HCT116 (cell line): Measurements from ENCODE around the gene PSMC6. TPM values are rescaled to one million over a fixed set of nuclear protein-coding genes. Genes with fewer than 3 reads are reported as not detected.

ENCODE experiments used
- ATAC-seq: fragments of 200-7000 bp; cut with Tn5 transposase; 2 replicates; pipeline ENCODE4 v1.9.1; 2020; ENCODE audit warnings: mild to moderate bottlenecking, moderate library complexity
- BruUV-seq: library from RNA; stranded (reverse); fragments of 400-500 nt; replicated peaks from 2 replicates; lab custom pipeline; 2021; lab: Mats Ljungman, UMichigan
- CTCF ChIA-PET: fragments of 300-600 bp; sonication (Branson Sonifier 250); formaldehyde crosslinking; loops from one replicate; lab custom pipeline; 2021; ENCODE audit warnings: antibody characterized with exemption; lab: Charles Lee
- POLR2A ChIA-PET: fragments of 300-600, 350-600 bp; sonication (Branson Sonifier 250); formaldehyde crosslinking; loops from one replicate; lab custom pipeline; 2021; ENCODE audit warnings: antibody characterized with exemption; lab: Charles Lee
- RAD21 ChIA-PET, 2 experiments: fragments of 300-600 bp; sonication (Branson Sonifier 250); formaldehyde crosslinking; loops; one replicate each; lab custom pipeline; 2023; ENCODE audit warnings: low total read pairs in 2 of 2; ENCODE audit not compliant: uncharacterized antibody in 2 of 2, unreplicated experiment in 2 of 2, low non-redundant PET in 1 of 2; lab: Charles Lee
- DNase-seq: peaks from one replicate; pipeline ENCODE4 v3.0.0-alpha.2; 2010; ENCODE audit warnings: low read depth, low spot score
- H2AFZ ChIP-seq: fragments of 200-600 bp; shearing (Covaris generic), sonication (generic); 2 replicates; pipeline ENCODE4 v1.6.1; 2017; ENCODE audit warnings: low read depth, mixed run types, mixed read lengths, antibody characterized with exemption, low read length; ENCODE audit not compliant: poor library complexity, severe bottlenecking
- H3K27ac ChIP-seq: 2 replicates; pipeline ENCODE4 v1.5.1; 2012; ENCODE audit warnings: low read depth, low read length
- H3K27me3 ChIP-seq: fragments of 200-600 bp; sonication (generic); 2 replicates; pipeline ENCODE4 v1.6.1; 2016; ENCODE audit warnings: mixed run types, low read length, mixed read lengths; ENCODE audit not compliant: insufficient read depth
- H3K36me3 ChIP-seq, 2 experiments: fragments of 200-500 bp in 1 of 2; fragments of 200-600 bp in 1 of 2; sonication (Bioruptor generic) in 1 of 2; sonication (generic) in 1 of 2; 2 replicates each; pipeline versions ENCODE4 v1.5.1 to v1.6.1; 2014 to 2016; ENCODE audit warnings: low read length in 2 of 2, inconsistent platforms in 1 of 2, mixed read lengths in 1 of 2, mixed run types in 1 of 2; ENCODE audit not compliant: insufficient read depth in 2 of 2, control insufficient read depth in 1 of 2
- H3K4me1 ChIP-seq, 2 experiments: fragments of 200-600 bp in 1 of 2; sonication (generic) in 1 of 2; 2 replicates each; pipeline versions ENCODE4 v1.5.1 to v1.6.1; 2012 to 2017; ENCODE audit warnings: low read length in 2 of 2, inconsistent platforms in 1 of 2, mild to moderate bottlenecking in 1 of 2, mixed read lengths in 1 of 2, mixed run types in 1 of 2, moderate library complexity in 1 of 2; ENCODE audit not compliant: insufficient read depth in 2 of 2, control insufficient read depth in 1 of 2
- H3K4me2 ChIP-seq: fragments of 200-600 bp; sonication (generic); 2 replicates; pipeline ENCODE4 v1.6.1; 2017; ENCODE audit warnings: mixed run types, low read length, mixed read lengths
- H3K4me3 ChIP-seq, 2 experiments: fragments of 200-600 bp in 1 of 2; sonication (generic) in 1 of 2; replicated peaks in 1 of 2; 2 replicates each; pipeline ENCODE4 v1.5.1; 2011 to 2016; ENCODE audit warnings: low read length in 2 of 2, control low read depth in 1 of 2, low read depth in 1 of 2, mild to moderate bottlenecking in 1 of 2, mixed read lengths in 1 of 2, mixed run types in 1 of 2
- H3K79me2 ChIP-seq: fragments of 200-600 bp; sonication (generic); 2 replicates; pipeline ENCODE4 v1.6.1; 2017; ENCODE audit warnings: mild to moderate bottlenecking, mixed run types, low read length, moderate library complexity, mixed read lengths; ENCODE audit not compliant: insufficient read depth
- H3K9ac ChIP-seq: fragments of 200-600 bp; sonication (generic); 2 replicates; pipeline ENCODE4 v1.6.1; 2016; ENCODE audit warnings: low read length, mixed read lengths
- H3K9me2 ChIP-seq: fragments of 200-600 bp; sonication (generic), shearing (Covaris generic); 2 replicates; pipeline ENCODE4 v1.6.1; 2017; ENCODE audit warnings: mixed run types, mild to moderate bottlenecking, moderate library complexity; ENCODE audit not compliant: insufficient read depth
- H3K9me3 ChIP-seq, 2 experiments: fragments of 200-500 bp in 1 of 2; fragments of 200-600 bp in 1 of 2; sonication (Bioruptor generic) in 1 of 2; sonication (generic) in 1 of 2; 2 replicates each; pipeline ENCODE4 v1.6.1; 2014 to 2017; ENCODE audit warnings: low read length in 2 of 2, mixed read lengths in 2 of 2, inconsistent platforms in 1 of 2, low read depth in 1 of 2, mild to moderate bottlenecking in 1 of 2, mixed run types in 1 of 2, moderate library complexity in 1 of 2; ENCODE audit not compliant: control insufficient read depth in 1 of 2, insufficient read depth in 1 of 2
- H4K20me1 ChIP-seq: fragments of 200-600 bp; sonication (generic), shearing (Covaris generic); 2 replicates; pipeline ENCODE4 v1.6.1; 2017; ENCODE audit warnings: mixed run types, mild to moderate bottlenecking, moderate library complexity; ENCODE audit not compliant: insufficient read depth
- ATF3 ChIP-seq: IDR thresholded peaks from 2 replicates; pipeline ENCODE4 v1.6.1; 2012
- CBX3 ChIP-seq: IDR thresholded peaks from 2 replicates; pipeline ENCODE4 v1.6.1; 2012; ENCODE audit warnings: low read depth
- EGR1 ChIP-seq: IDR thresholded peaks from 2 replicates; pipeline ENCODE4 v1.6.1; 2012; ENCODE audit warnings: low read depth
- EZH2phosphoT487 ChIP-seq: fragments of 200-600 bp; IDR thresholded peaks from 2 replicates; pipeline ENCODE4 v1.6.1; 2018; ENCODE audit warnings: antibody characterized with exemption, borderline replicate concordance
- FOSL1 ChIP-seq: IDR thresholded peaks from 2 replicates; pipeline ENCODE4 v1.6.1; 2012; ENCODE audit warnings: low read depth
- POLR2A ChIP-seq: IDR thresholded peaks from 2 replicates; pipeline ENCODE4 v1.7.0; 2011; ENCODE audit warnings: borderline replicate concordance; ENCODE audit not compliant: insufficient read depth, insufficient read length; ENCODE audit errors: extremely low read depth
- SP1 ChIP-seq: IDR thresholded peaks from 2 replicates; pipeline ENCODE4 v1.6.1; 2012; ENCODE audit warnings: low read depth
- SRF ChIP-seq: IDR thresholded peaks from 2 replicates; pipeline ENCODE4 v1.6.1; 2012; ENCODE audit warnings: low read depth
- YY1 ChIP-seq: IDR thresholded peaks from 2 replicates; pipeline ENCODE4 v1.6.1; 2011; ENCODE audit warnings: low read length, low read depth, moderate library complexity, mild to moderate bottlenecking; ENCODE audit not compliant: insufficient replicate concordance; ENCODE audit errors: extremely low read depth
- intact Hi-C: fragments of 100-400 bp; cut with micrococcal nuclease; formaldehyde crosslinking; loops from 2 replicates; pipeline ENCODE4 v1.10.0; 2022
- total RNA-seq: library from RNA; stranded (reverse); gene quantifications from one replicate; pipeline ENCODE4 v1.2.1, GENCODE V29; 2021; ENCODE audit not compliant: unreplicated experiment
- TF ChIP-seq, protein P1 (sequence below): IDR thresholded peaks from 2 replicates; pipeline ENCODE4 v1.6.1; 2012
- TF ChIP-seq, protein P2 (sequence below): IDR thresholded peaks from 2 replicates; pipeline ENCODE4 v1.6.1; 2012; ENCODE audit warnings: low read depth

Gene PSMC6
- total RNA-seq, 1 experiment from 2014 or later: 71.7 TPM

GRCh38 chr14:52716155-52716554, 9.2 kb downstream of the PSMC6 start:
- H3K27me3 ChIP-seq: no peaks in the 10 kb centered on the region
- POLR2A ChIA-PET: no interaction called here
- H2AFZ ChIP-seq: no peak overlapping the region
- no peak overlapping the region for H3K27ac ChIP-seq
- no peak overlapping the region for H3K9ac ChIP-seq
- no peak for TF ChIP-seq CBX3
- no peak for TF ChIP-seq ATF3
- TF ChIP-seq SP1: no peak
- no peak for TF ChIP-seq EZH2phosphoT487
- no peak for TF ChIP-seq EGR1
- TF ChIP-seq YY1: no peak
- TF ChIP-seq FOSL1: no peak
- TF ChIP-seq, all 23 proteins: peak for 0
- ChIA-PET RAD21 (no interaction called here), CTCF (no interaction called here)
- intact Hi-C loops: no loop called here
- no peak for DNase-seq
- no peak overlapping the region for H3K4me3 ChIP-seq
- H3K4me1 ChIP-seq: no peaks in the 10 kb centered on the region
- H3K9me3 ChIP-seq: no peaks in the 10 kb centered on the region
- H4K20me1 ChIP-seq: peaks cover 7% of the 10 kb centered on the region; the same call in 1 of the 2 replicates
- no TSS peak for BruUV-seq
- ATAC-seq: no peak
- H3K36me3 ChIP-seq: peaks cover 64 to 77% of the 10 kb centered on the region in 2 experiments
- H3K79me2 ChIP-seq: peaks cover 73% of the 10 kb centered on the region
- no peaks in the 10 kb centered on the region for H3K9me2 ChIP-seq
- H3K4me2 ChIP-seq: no peak overlapping the region

GRCh38 chr14:52723514-52724359, 16.7 kb downstream of the PSMC6 start:
- no peak overlapping the region for H2AFZ ChIP-seq
- peaks cover 60 to 69% of the 10 kb centered on the region in 2 experiments for H3K36me3 ChIP-seq
- DNase-seq (no peak), ATAC-seq (no peak)
- POLR2A ChIA-PET: interaction anchor here (1.2 kb wide), 1 partner anchor 20 kb away, joined by 3 read pairs; no protein-coding TSS in a partner anchor
- no peaks in the 10 kb centered on the region for H3K4me1 ChIP-seq
- CTCF ChIA-PET: no interaction called here
- no peak overlapping the region for H3K27ac ChIP-seq
- TF ChIP-seq, protein P1, sequence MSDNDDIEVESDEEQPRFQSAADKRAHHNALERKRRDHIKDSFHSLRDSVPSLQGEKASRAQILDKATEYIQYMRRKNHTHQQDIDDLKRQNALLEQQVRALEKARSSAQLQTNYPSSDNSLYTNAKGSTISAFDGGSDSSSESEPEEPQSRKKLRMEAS: no peak
- TF ChIP-seq, protein P2, sequence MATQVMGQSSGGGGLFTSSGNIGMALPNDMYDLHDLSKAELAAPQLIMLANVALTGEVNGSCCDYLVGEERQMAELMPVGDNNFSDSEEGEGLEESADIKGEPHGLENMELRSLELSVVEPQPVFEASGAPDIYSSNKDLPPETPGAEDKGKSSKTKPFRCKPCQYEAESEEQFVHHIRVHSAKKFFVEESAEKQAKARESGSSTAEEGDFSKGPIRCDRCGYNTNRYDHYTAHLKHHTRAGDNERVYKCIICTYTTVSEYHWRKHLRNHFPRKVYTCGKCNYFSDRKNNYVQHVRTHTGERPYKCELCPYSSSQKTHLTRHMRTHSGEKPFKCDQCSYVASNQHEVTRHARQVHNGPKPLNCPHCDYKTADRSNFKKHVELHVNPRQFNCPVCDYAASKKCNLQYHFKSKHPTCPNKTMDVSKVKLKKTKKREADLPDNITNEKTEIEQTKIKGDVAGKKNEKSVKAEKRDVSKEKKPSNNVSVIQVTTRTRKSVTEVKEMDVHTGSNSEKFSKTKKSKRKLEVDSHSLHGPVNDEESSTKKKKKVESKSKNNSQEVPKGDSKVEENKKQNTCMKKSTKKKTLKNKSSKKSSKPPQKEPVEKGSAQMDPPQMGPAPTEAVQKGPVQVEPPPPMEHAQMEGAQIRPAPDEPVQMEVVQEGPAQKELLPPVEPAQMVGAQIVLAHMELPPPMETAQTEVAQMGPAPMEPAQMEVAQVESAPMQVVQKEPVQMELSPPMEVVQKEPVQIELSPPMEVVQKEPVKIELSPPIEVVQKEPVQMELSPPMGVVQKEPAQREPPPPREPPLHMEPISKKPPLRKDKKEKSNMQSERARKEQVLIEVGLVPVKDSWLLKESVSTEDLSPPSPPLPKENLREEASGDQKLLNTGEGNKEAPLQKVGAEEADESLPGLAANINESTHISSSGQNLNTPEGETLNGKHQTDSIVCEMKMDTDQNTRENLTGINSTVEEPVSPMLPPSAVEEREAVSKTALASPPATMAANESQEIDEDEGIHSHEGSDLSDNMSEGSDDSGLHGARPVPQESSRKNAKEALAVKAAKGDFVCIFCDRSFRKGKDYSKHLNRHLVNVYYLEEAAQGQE: no peak
- TF ChIP-seq POLR2A (no peak), SRF (no peak)
- H3K4me3 ChIP-seq: no peak overlapping the region
- no peak overlapping the region for H3K9ac ChIP-seq
- no peaks in the 10 kb centered on the region for H3K9me3 ChIP-seq
- intact Hi-C loops: no loop called here
- peaks cover 15% of the 10 kb centered on the region; the same call in 1 of the 2 replicates for H4K20me1 ChIP-seq
- RAD21 ChIA-PET: no interaction called here
- BruUV-seq: no TSS peak
- H3K27me3 ChIP-seq: no peaks in the 10 kb centered on the region
- no peaks in the 10 kb centered on the region for H3K9me2 ChIP-seq
- H3K79me2 ChIP-seq: peaks cover 59% of the 10 kb centered on the region
- H3K4me2 ChIP-seq: no peak overlapping the region
